Right lobe of liver (tissue), 6 donors: Measurements from ENCODE around the gene MEIS2. TPM values are rescaled to one million over a fixed set of nuclear protein-coding genes. Genes with fewer than 3 reads are reported as not detected.
"Not testable (repeated sequence)": the region's sequence is repeated elsewhere in the genome, so short reads cannot be mapped to it uniquely, and the experiment has no call there.

ENCODE experiments used
- ATAC-seq, 4 donors: fragments of 200-7000 bp; cut with Tn5 transposase; one replicate each; pipeline ENCODE4 v1.9.1; 2020; ENCODE audit warnings: mild to moderate bottlenecking in 4 of 4, moderate library complexity in 4 of 4
- DNase-seq, 3 donors: peaks; one replicate each; pipeline ENCODE4 v3.0.0-alpha.2; 2020
- H3K27ac ChIP-seq, 3 donors: fragments of 200-600 bp; one replicate each; pipeline ENCODE4 v1.8.0; 2022
- H3K27me3 ChIP-seq, 2 donors: fragments of 200-600 bp; one replicate each; pipeline ENCODE4 v1.8.0; 2022
- H3K36me3 ChIP-seq, 4 donors: fragments of 200-600 bp; sonication (generic) in 1 of 4; one replicate each; pipeline versions ENCODE4 v1.5.1 to v1.8.0; 2017 to 2022; ENCODE audit warnings: control low read depth in 1 of 4
- H3K4me1 ChIP-seq, 4 donors: fragments of 200-600 bp; sonication (generic) in 1 of 4; one replicate each; pipeline versions ENCODE4 v1.5.1 to v1.8.0; 2017 to 2022; ENCODE audit warnings: control low read depth in 1 of 4
- H3K4me3 ChIP-seq, 3 donors: fragments of 200-600 bp; one replicate each; pipeline ENCODE4 v1.8.0; 2022
- H3K9me3 ChIP-seq, 4 donors: fragments of 200-600 bp; sonication (generic) in 1 of 4; one replicate each; pipeline versions ENCODE4 v1.5.1 to v1.8.0; 2017 to 2022; ENCODE audit warnings: control low read depth in 1 of 4
- CTCF ChIP-seq, 4 donors: fragments of 200-600 bp in 3 of 4; fragments of 450-650 bp in 1 of 4; IDR thresholded peaks; one replicate each; pipeline versions ENCODE4 v1.5.1 to v1.8.0; 2016 to 2022; ENCODE audit warnings: antibody characterized with exemption in 4 of 4, mild to moderate bottlenecking in 2 of 4
- POLR2A ChIP-seq: fragments of 450-650 bp; IDR thresholded peaks from one replicate; pipeline ENCODE4 v1.6.1; 2017; ENCODE audit warnings: antibody characterized with exemption, mild to moderate bottlenecking
- WGBS: methylation state at CpG from one replicate; pipeline ENCODE4 v1.1.6; 2018; ENCODE audit warnings: low coverage, low lambda C conversion rate; ENCODE audit not compliant: insufficient coverage; ENCODE audit errors: missing lambda C conversion rate; 5-methylcytosine and 5-hydroxymethylcytosine counted together
- intact Hi-C, 2 donors: fragments of 100-400 bp; cut with DNase I; formaldehyde crosslinking; loops; one replicate each; pipeline versions ENCODE4 v1.11.2 to v1.14.1; 2022
- total RNA-seq, 6 experiments: library from RNA; depleted of rRNA in 2 of 6; stranded (reverse); fragments of >200 nt in 2 of 6; fragmentation: NEBNext Ultra II Directional in 3 of 6; extraction: Animal tissue kit (Norgen Biotek cat#: 25700) in 3 of 6; gene quantifications; one replicate each; pipeline versions ENCODE4 v1.1.0 to v1.2.4, GENCODE V29; 2016 to 2023
- donor health status: DM: no; HTN: yes; CAD: no.
- donor health status: DM: no; HTN: no; CAD: no.
- donor health status: DM: no; HTN: no; CAD: no.
- donor health status: DM: no; HTN: yes; CAD: no.
- donor health status: DM: no; HTN: yes; CAD: no.

The MEIS2 gene
- total RNA-seq, 6 experiments from 2014 or later: 6.1 to 18.0 (median 7.9) TPM

GRCh38 chr15:36996121-36996520, 104.2 kb downstream of the MEIS2 start:
- TF ChIP-seq CTCF (IDR thresholded peaks at IDR 0.05) (no peak), POLR2A (no peak)
- no peak overlapping the region for H3K27ac ChIP-seq
- ATAC-seq: no peak
- H3K9me3 ChIP-seq: no peaks in the 10 kb centered on the region
- WGBS: 60% methylated on average over 2 of the region's 2 CpGs
- H3K4me3 ChIP-seq: no peak overlapping the region
- intact Hi-C loops: no loop called here
- DNase-seq: no peak
- no peaks in the 10 kb centered on the region for H3K36me3 ChIP-seq
- no peaks in the 10 kb centered on the region for H3K4me1 ChIP-seq
- no peaks in the 10 kb centered on the region for H3K27me3 ChIP-seq

- ATAC-seq (no peak), DNase-seq (no peak)
- H3K27me3 ChIP-seq: no peaks in the 10 kb centered on the region
- intact Hi-C loops: no loop called here
- WGBS: 77% methylated on average over 8 of the region's 8 CpGs
- no peak overlapping the region for H3K4me3 ChIP-seq
- TF ChIP-seq CTCF (IDR thresholded peaks at IDR 0.05) (no peak), POLR2A (no peak)
- H3K4me1 ChIP-seq: no peaks in the 10 kb centered on the region
- no peak overlapping the region for H3K27ac ChIP-seq
- no peaks in the 10 kb centered on the region for H3K9me3 ChIP-seq
- no peaks in the 10 kb centered on the region for H3K36me3 ChIP-seq
Measured at GRCh38 chr15:36994790-36995189, 105.6 kb downstream of the MEIS2 start.

GRCh38 chr15:36992454-36992853, 107.9 kb downstream of the MEIS2 start:
- no peaks in the 10 kb centered on the region for H3K4me1 ChIP-seq
- no peak overlapping the region for H3K27ac ChIP-seq
- ATAC-seq (no peak), DNase-seq (no peak)
- no peaks in the 10 kb centered on the region for H3K36me3 ChIP-seq
- no peak overlapping the region for H3K4me3 ChIP-seq
- intact Hi-C loops: no loop called here
- no peaks in the 10 kb centered on the region for H3K9me3 ChIP-seq
- H3K27me3 ChIP-seq: no peaks in the 10 kb centered on the region
- 88% methylated on average over 5 of the region's 5 CpGs for WGBS
- no peak for TF ChIP-seq POLR2A
- no peak for TF ChIP-seq CTCF (IDR thresholded peaks at IDR 0.05)

- no peak overlapping the region for H3K27ac ChIP-seq
- ATAC-seq (no peak), DNase-seq (no peak)
- H3K4me1 ChIP-seq: no peaks in the 10 kb centered on the region
- H3K4me3 ChIP-seq: no peak overlapping the region
- peaks cover 0 to 5% (median 0%) of the 10 kb centered on the region in 4 donors for H3K9me3 ChIP-seq
- TF ChIP-seq CTCF (IDR thresholded peaks at IDR 0.05) (no peak), POLR2A (no peak)
- no peaks in the 10 kb centered on the region for H3K36me3 ChIP-seq
- H3K27me3 ChIP-seq: no peaks in the 10 kb centered on the region
- intact Hi-C loops: no loop called here
Measured at GRCh38 chr15:36988947-36989346, 111.4 kb downstream of the MEIS2 start.

GRCh38 chr15:36982430-36982829, 117.9 kb downstream of the MEIS2 start:
- Histone ChIP-seq H3K9me3 (peaks cover 0 to 6% (median 0%) of the 10 kb centered on the region in 4 donors), H3K36me3 (no peaks in the 10 kb centered on the region), H3K27me3 (no peaks in the 10 kb centered on the region), H3K4me1 (no peaks in the 10 kb centered on the region), H3K4me3 (no peak overlapping the region), H3K27ac (no peak overlapping the region)
- TF ChIP-seq POLR2A (no peak), CTCF (IDR thresholded peaks at IDR 0.05) (no peak)
- intact Hi-C loops: no loop called here
- DNase-seq: no peak
- no peak for ATAC-seq

GRCh38 chr15:36980281-36980680, 120.1 kb downstream of the MEIS2 start:
- H3K9me3 ChIP-seq, H3K27me3 ChIP-seq, H3K4me3 ChIP-seq, H3K36me3 ChIP-seq, DNase-seq, H3K4me1 ChIP-seq, H3K27ac ChIP-seq, intact Hi-C loops, ATAC-seq: not testable (repeated sequence)
- 91% methylated on average over 2 of the region's 2 CpGs for WGBS
